HepG2 (cell line): ENCODE data around the gene LCN2. TPM values are rescaled to one million over a fixed set of nuclear protein-coding genes. Genes with fewer than 3 reads are reported as not detected.

Source experiments
- BRCA1 ChIP-seq: sonication (generic); formaldehyde crosslinking; IDR thresholded peaks from 2 replicates; pipeline ENCODE4 v1.4.0; 2020; ENCODE audit warnings: missing genetic modification reagents
- CEBPB ChIP-seq: IDR thresholded peaks from 2 replicates; pipeline ENCODE4 v1.6.1; 2011; ENCODE audit warnings: low read depth, low read length, improper control_type of control experiment, borderline replicate concordance
- CENPBD1 ChIP-seq: sonication (generic); formaldehyde crosslinking; IDR thresholded peaks from 2 replicates; pipeline ENCODE4 v1.8.0; 2022; ENCODE audit warnings: missing genetic modification reagents, low read depth, mild to moderate bottlenecking, borderline replicate concordance
- ELF4 ChIP-seq: sonication (generic); formaldehyde crosslinking; IDR thresholded peaks from 2 replicates; pipeline ENCODE4 v1.5.0; 2020; ENCODE audit warnings: missing genetic modification reagents, mild to moderate bottlenecking, moderate library complexity, borderline replicate concordance
- FOXO4 ChIP-seq: sonication (generic); formaldehyde crosslinking; conservative IDR thresholded peaks from 2 replicates; pipeline ENCODE4 v1.8.1; 2023; ENCODE audit warnings: missing genetic modification reagents
- HMGXB4 ChIP-seq, 2 experiments: sonication (generic) in 1 of 2; formaldehyde crosslinking in 1 of 2; IDR thresholded peaks; 2 replicates each; pipeline versions ENCODE4 v1.4.0 to v1.6.1; 2018 to 2020; ENCODE audit warnings: missing genetic modification reagents in 2 of 2, borderline replicate concordance in 1 of 2, low read depth in 1 of 2, mild to moderate bottlenecking in 1 of 2, missing biosample characterization in 1 of 2
- PHF8 ChIP-seq: sonication (generic); formaldehyde crosslinking; IDR thresholded peaks from 2 replicates; pipeline ENCODE4 v1.5.0; 2020; ENCODE audit warnings: missing genetic modification reagents
- RERE ChIP-seq: IDR thresholded peaks from 2 replicates; pipeline ENCODE4 v1.6.1; 2016; ENCODE audit warnings: low read depth, missing genetic modification reagents, missing compliant biosample characterization
- SAP130 ChIP-seq: IDR thresholded peaks from 2 replicates; pipeline ENCODE4 v1.6.1; 2016; ENCODE audit warnings: low read depth
- SOX6 ChIP-seq, 2 experiments: fragments of 450-650 bp in 1 of 2; sonication (generic) in 1 of 2; formaldehyde crosslinking in 1 of 2; IDR thresholded peaks; 2 replicates each; pipeline versions ENCODE4 v1.4.0 to v1.6.1; 2017 to 2020; ENCODE audit warnings: antibody characterized with exemption in 1 of 2, mild to moderate bottlenecking in 1 of 2, missing genetic modification reagents in 1 of 2
- ZNF230 ChIP-seq: sonication (generic); formaldehyde crosslinking; IDR thresholded peaks from 2 replicates; pipeline ENCODE4 v1.4.0; 2020; ENCODE audit warnings: mild to moderate bottlenecking, missing genetic modification reagents
- ZNF317 ChIP-seq: sonication (generic); formaldehyde crosslinking; IDR thresholded peaks from 2 replicates; pipeline ENCODE4 v1.5.0; 2020; ENCODE audit warnings: mild to moderate bottlenecking, missing genetic modification reagents
- ZNF33B ChIP-seq: sonication (generic); formaldehyde crosslinking; IDR thresholded peaks from 2 replicates; pipeline ENCODE4 v1.5.1; 2020; ENCODE audit warnings: mild to moderate bottlenecking, missing genetic modification reagents
- polyA plus RNA-seq, 8 experiments: library from polyadenylated mRNA; depleted of rRNA in 3 of 8; stranded (reverse) in 7 of 8; unstranded in 1 of 8; fragments of >200 nt; fragmentation: Illumina TruSeq in 4 of 8; extraction: Trizol in 4 of 8; gene quantifications; 2 replicates each; pipeline versions ENCODE4 v1.2.1 to v1.2.3, GENCODE V29; 2011 to 2016; ENCODE audit warnings: low read depth in 4 of 8, missing spikeins in 1 of 8, mixed read lengths in 1 of 8; ENCODE audit not compliant: insufficient read depth in 1 of 8
- total RNA-seq, 5 experiments: library from RNA; depleted of rRNA; stranded (reverse); fragments of >200 nt; fragmentation: Illumina TruSeq; extraction: Trizol; gene quantifications; 2 replicates each; pipeline ENCODE4 v1.2.3, GENCODE V29; 2016; ENCODE audit warnings: low read depth in 1 of 5
- TF ChIP-seq, protein P1 (sequence below): sonication (generic); formaldehyde crosslinking; IDR thresholded peaks from 2 replicates; pipeline ENCODE4 v1.5.1; 2020; ENCODE audit warnings: mild to moderate bottlenecking, moderate library complexity, missing genetic modification reagents
- TF ChIP-seq, protein P2 (sequence below): IDR thresholded peaks from 2 replicates; pipeline ENCODE4 v1.6.1; 2016; ENCODE audit warnings: missing compliant biosample characterization, missing genetic modification reagents, borderline replicate concordance

LCN2 gene
- total and polyA plus RNA-seq, 2 of the 13 experiments (the other 11 are each of a cell fraction or from before 2014, with no cell fraction given) = 0.38 to 1.4 TPM

- 0 out of 4 replicates have a peak, but pooled peaks of 1 of the 2 experiments have one; percentile 21 for TF ChIP-seq HMGXB4 (CRISPR knock-in tag; IDR thresholded peaks at IDR 0.05; ENCODE audit: borderline replicate concordance in 1 of 2, low read depth in 1 of 2)
- TF ChIP-seq ZNF33B (CRISPR knock-in tag) = no peak
- TF ChIP-seq FOXO4 (CRISPR knock-in tag) = no peak
- no peak for TF ChIP-seq SOX6 (IDR thresholded peaks at IDR 0.05)
- TF ChIP-seq SOX6 (CRISPR knock-in tag; IDR thresholded peaks at IDR 0.05) = 0 out of 2 replicates have a peak, but pooled peaks have one; percentile 14
- TF ChIP-seq CEBPB = peak; percentile 69
- no peak for TF ChIP-seq ZNF230 (CRISPR knock-in tag)
- no peak for TF ChIP-seq RERE (CRISPR knock-in tag)
- TF ChIP-seq, protein P1, sequence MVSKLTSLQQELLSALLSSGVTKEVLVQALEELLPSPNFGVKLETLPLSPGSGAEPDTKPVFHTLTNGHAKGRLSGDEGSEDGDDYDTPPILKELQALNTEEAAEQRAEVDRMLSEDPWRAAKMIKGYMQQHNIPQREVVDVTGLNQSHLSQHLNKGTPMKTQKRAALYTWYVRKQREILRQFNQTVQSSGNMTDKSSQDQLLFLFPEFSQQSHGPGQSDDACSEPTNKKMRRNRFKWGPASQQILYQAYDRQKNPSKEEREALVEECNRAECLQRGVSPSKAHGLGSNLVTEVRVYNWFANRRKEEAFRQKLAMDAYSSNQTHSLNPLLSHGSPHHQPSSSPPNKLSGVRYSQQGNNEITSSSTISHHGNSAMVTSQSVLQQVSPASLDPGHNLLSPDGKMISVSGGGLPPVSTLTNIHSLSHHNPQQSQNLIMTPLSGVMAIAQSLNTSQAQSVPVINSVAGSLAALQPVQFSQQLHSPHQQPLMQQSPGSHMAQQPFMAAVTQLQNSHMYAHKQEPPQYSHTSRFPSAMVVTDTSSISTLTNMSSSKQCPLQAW (CRISPR knock-in tag) = no peak
- TF ChIP-seq, protein P2, sequence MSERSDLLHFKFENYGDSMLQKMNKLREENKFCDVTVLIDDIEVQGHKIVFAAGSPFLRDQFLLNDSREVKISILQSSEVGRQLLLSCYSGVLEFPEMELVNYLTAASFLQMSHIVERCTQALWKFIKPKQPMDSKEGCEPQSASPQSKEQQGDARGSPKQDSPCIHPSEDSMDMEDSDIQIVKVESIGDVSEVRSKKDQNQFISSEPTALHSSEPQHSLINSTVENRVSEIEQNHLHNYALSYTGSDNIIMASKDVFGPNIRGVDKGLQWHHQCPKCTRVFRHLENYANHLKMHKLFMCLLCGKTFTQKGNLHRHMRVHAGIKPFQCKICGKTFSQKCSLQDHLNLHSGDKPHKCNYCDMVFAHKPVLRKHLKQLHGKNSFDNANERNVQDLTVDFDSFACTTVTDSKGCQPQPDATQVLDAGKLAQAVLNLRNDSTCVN (CRISPR knock-in tag) = no peak
- TF ChIP-seq BRCA1 (CRISPR knock-in tag) = no peak
- TF ChIP-seq CENPBD1 (CRISPR knock-in tag) = no peak
- TF ChIP-seq PHF8 (CRISPR knock-in tag) = no peak
- peak; percentile 30; the same call in 1 of the 2 replicates for TF ChIP-seq SAP130 (CRISPR knock-in tag)
- no peak for TF ChIP-seq ELF4 (CRISPR knock-in tag)
- TF ChIP-seq ZNF317 (CRISPR knock-in tag) = no peak
These were observed at the start of gene LCN2 (continued) for GRCh38 chr9:128149001-128149701.
